Psoas muscle (tissue), 8 donors: ENCODE results near the gene ATP8A2. TPM values are rescaled to one million over a fixed set of nuclear protein-coding genes. Genes with fewer than 3 reads are reported as not detected.

ENCODE experiments used
- ATAC-seq, 4 donors: fragments of 200-7000 bp; cut with Tn5 transposase; one replicate each; pipeline ENCODE4 v1.9.1; 2020; ENCODE audit warnings: moderate library complexity in 3 of 4, mild to moderate bottlenecking in 2 of 4
- DNase-seq, 2 donors: peaks; one replicate each; pipeline ENCODE4 v3.0.0-alpha.2; 2020
- H3K27ac ChIP-seq: fragments of 200-600 bp; one replicate; pipeline ENCODE4 v1.8.0; 2022
- H3K27me3 ChIP-seq, 3 donors: fragments of 200-600 bp in 1 of 3; one replicate each; pipeline versions ENCODE4 v1.6.1 to v1.8.0; 2013 to 2022; ENCODE audit warnings: low read length in 2 of 3, mild to moderate bottlenecking in 2 of 3, moderate library complexity in 1 of 3; ENCODE audit not compliant: insufficient read depth in 3 of 3
- H3K36me3 ChIP-seq, 2 donors: fragments of 200-600 bp in 1 of 2; one replicate each; pipeline versions ENCODE4 v1.6.1 to v1.8.0; 2013 to 2022; ENCODE audit warnings: low read depth in 1 of 2, mild to moderate bottlenecking in 1 of 2, moderate library complexity in 1 of 2; ENCODE audit not compliant: insufficient read depth in 1 of 2
- H3K4me1 ChIP-seq: fragments of 200-600 bp; one replicate; pipeline ENCODE4 v1.8.0; 2022
- H3K4me3 ChIP-seq: fragments of 200-600 bp; one replicate; pipeline ENCODE4 v1.8.0; 2022; ENCODE audit warnings: mild to moderate bottlenecking
- H3K9me3 ChIP-seq: fragments of 200-600 bp; one replicate; pipeline ENCODE4 v1.8.0; 2022
- CTCF ChIP-seq: fragments of 200-600 bp; IDR thresholded peaks from one replicate; pipeline ENCODE4 v1.8.0; 2022; ENCODE audit warnings: antibody characterized with exemption
- WGBS, 3 donors: extraction: QIAGEN DNeasy Blood & Tissue Kit; methylation state at CpG; one replicate each; pipeline versions ENCODE4 v1.1.6 to v1.1.7; 2013; 5-methylcytosine and 5-hydroxymethylcytosine counted together
- intact Hi-C, 2 donors: fragments of 100-400 bp; cut with DNase I; formaldehyde crosslinking; loops; one replicate each; pipeline versions ENCODE4 v1.11.0 to v1.14.2; 2022
- polyA plus RNA-seq, 3 donors: library from polyadenylated mRNA; stranded (reverse); fragments of 200-250 nt; gene quantifications; one replicate each; pipeline ENCODE4 v1.2.3, GENCODE V29; 2013
- total RNA-seq, 4 donors: library from RNA; stranded (reverse); fragmentation: NEBNext Ultra II Directional in 2 of 4; extraction: Animal tissue kit (Norgen Biotek cat#: 25700) in 2 of 4; gene quantifications; one replicate each; pipeline versions ENCODE4 v1.2.1 to v1.2.4, GENCODE V29; 2021 to 2023
- donor health status: healthy with polysubstance abuse.
- donor health status: DM: no; HTN: no; CAD: no; lungs with moderate emphysema.
- donor health status: Bipolar disorder and iron deficiency.
- donor health status: healthy.
- donor health status: DM: yes; HTN: yes; CAD: no.
- donor health status: DM: no; HTN: no; CAD: no.
- donor health status: DM: no; HTN: no; CAD: no.
- donor health status: DM: yes; HTN: yes; CAD: no.

Gene ATP8A2
- total and polyA plus RNA-seq, 7 donors, result 0.02 to 0.22 (median 0.04) TPM; not detected in 2

- H3K4me3 ChIP-seq, result no peak overlapping the region
- peak overlapping the region; percentile 85 for H3K27ac ChIP-seq
- H3K4me1 ChIP-seq, result peaks cover 55% of the 10 kb centered on the region
- 55 to 59% (median 59%) methylated on average over 9 of the region's 9 CpGs for WGBS, 3 donors
- no peaks in the 10 kb centered on the region for H3K9me3 ChIP-seq
- TF ChIP-seq CTCF, result no peak
- intact Hi-C loops, result no loop called here
- DNase-seq (no peak), ATAC-seq (peak in 3 of 4 donors; percentile 46 to 56 (median 55))
- H3K36me3 ChIP-seq, result no peaks in the 10 kb centered on the region
- no peaks in the 10 kb centered on the region for H3K27me3 ChIP-seq
Observed at GRCh38 chr13:25687471-25688225, 315.9 kb downstream of the ATP8A2 start.

- Histone ChIP-seq H3K4me3 (no peak overlapping the region), H3K27me3 (no peaks in the 10 kb centered on the region), H3K36me3 (no peaks in the 10 kb centered on the region), H3K9me3 (no peaks in the 10 kb centered on the region), H3K27ac (peak overlapping the region; percentile 85), H3K4me1 (peaks cover 55% of the 10 kb centered on the region)
- peak; percentile 87 to 95 (median 90) for ATAC-seq
- peak in 1 of 2 donors; percentile 79 for DNase-seq
- intact Hi-C loops, result no loop called here
- 28 to 44% (median 29%) methylated on average over 5 of the region's 5 CpGs for WGBS, 3 donors
- no peak for TF ChIP-seq CTCF
Observed at GRCh38 chr13:25688536-25688935, 316.8 kb downstream of the ATP8A2 start.

DNA sequence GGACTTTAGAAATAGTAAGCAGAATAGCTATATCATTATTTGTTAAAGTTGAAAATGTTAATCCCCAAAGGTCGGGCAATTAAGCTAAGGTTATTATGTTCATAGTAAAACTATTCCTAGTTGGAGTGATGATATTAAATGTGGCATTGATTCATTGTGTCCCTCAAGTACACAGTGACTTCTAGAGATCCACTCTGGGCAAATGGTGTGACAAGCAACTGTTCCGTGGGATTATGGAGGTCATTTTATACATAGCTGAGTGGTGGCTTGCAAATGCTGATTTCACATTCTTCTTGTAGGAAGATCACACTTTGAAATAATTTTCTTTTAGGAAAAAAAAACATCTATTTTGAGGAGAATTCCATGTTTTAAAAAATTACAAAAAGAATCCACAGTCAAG lies 317.8 kb downstream of the ATP8A2 start:
- Histone ChIP-seq H3K9me3 (no peaks in the 10 kb centered on the region), H3K36me3 (no peaks in the 10 kb centered on the region), H3K27ac (peak overlapping the region; percentile 85), H3K4me3 (no peak overlapping the region), H3K4me1 (peaks cover 55% of the 10 kb centered on the region), H3K27me3 (no peaks in the 10 kb centered on the region)
- 22 to 38% (median 31%) methylated on average over 2 of the region's 2 CpGs for WGBS, 3 donors
- intact Hi-C loops, result no loop called here
- TF ChIP-seq CTCF, result no peak
- DNase-seq (no peak), ATAC-seq (peak in 3 of 4 donors; percentile 33 to 67 (median 48))

DNA sequence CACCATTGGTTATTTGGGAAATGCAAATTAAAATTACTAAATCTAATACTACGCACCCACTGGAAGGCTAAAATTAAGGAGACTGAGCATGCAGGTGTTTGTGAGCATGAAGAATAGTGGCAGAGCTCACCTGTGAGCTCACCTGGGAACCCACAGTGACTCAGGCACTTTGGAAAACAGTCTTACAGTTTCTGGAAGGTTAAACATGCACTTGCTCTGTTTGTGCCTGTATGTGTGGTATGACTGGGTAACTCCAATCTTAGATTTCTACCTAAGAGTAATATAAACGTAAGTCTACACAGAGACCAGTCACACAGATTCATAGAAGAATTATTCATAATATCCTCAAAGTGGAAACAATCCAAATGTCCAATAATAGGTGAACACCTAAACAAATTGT lies 318.8 kb downstream of the ATP8A2 start:
- peaks cover 49% of the 10 kb centered on the region for H3K4me1 ChIP-seq
- H3K36me3 ChIP-seq, result no peaks in the 10 kb centered on the region
- H3K27me3 ChIP-seq, result no peaks in the 10 kb centered on the region
- no peaks in the 10 kb centered on the region for H3K9me3 ChIP-seq
- H3K4me3 ChIP-seq, result no peak overlapping the region
- H3K27ac ChIP-seq, result peak overlapping the region; percentile 15
- TF ChIP-seq CTCF, result no peak
- intact Hi-C loops, result no loop called here
- WGBS, 3 donors, result 84 to 97% (median 93%) methylated on average over 2 of the region's 2 CpGs
- ATAC-seq (no peak), DNase-seq (no peak)

- Histone ChIP-seq H3K4me3 (peak overlapping the region; percentile 1), H3K27me3 (no peaks in the 10 kb centered on the region), H3K27ac (peak overlapping the region; percentile 68), H3K36me3 (no peaks in the 10 kb centered on the region), H3K9me3 (no peaks in the 10 kb centered on the region), H3K4me1 (peaks cover 49% of the 10 kb centered on the region)
- TF ChIP-seq CTCF, result no peak
- DNase-seq (no peak), ATAC-seq (peak in 1 of 4 donors; percentile 9)
- WGBS, 3 donors, result 22 to 32% (median 24%) methylated on average over 2 of the region's 2 CpGs
- intact Hi-C loops, result no loop called here
Observed at GRCh38 chr13:25691654-25692053, 319.9 kb downstream of the ATP8A2 start.
